Endothelial cell of umbilical vein (primary cell): ENCODE results near the gene MALRD1. TPM values are rescaled to one million over a fixed set of nuclear protein-coding genes. Genes with fewer than 3 reads are reported as not detected.

Experiments
- BruUV-seq: library from RNA; stranded (reverse); fragments of 400-500 nt; replicated peaks from 2 replicates; lab custom pipeline; 2021; lab: Mats Ljungman, UMichigan
- CTCF ChIA-PET: fragments of 300-600, 350-600 bp; sonication (Branson Sonifier 250); formaldehyde crosslinking; loops from one replicate; lab custom pipeline; 2021; ENCODE audit warnings: antibody characterized with exemption, inconsistent platforms; lab: Charles Lee
- POLR2A ChIA-PET: fragments of 300-600, 350-600 bp; sonication (Branson Sonifier 250); formaldehyde crosslinking; loops from one replicate; lab custom pipeline; 2021; ENCODE audit warnings: antibody characterized with exemption, inconsistent platforms; lab: Charles Lee
- DNase-seq: peaks from one replicate; pipeline ENCODE4 v3.0.0-alpha.2; 2011; ENCODE audit warnings: low read depth, low spot score
- FAIRE-seq: peaks from 2 replicates; lab custom pipeline; 2011; peaks lifted over from hg19 to GRCh38; lab: Jason Lieb, UNC
- H2AFZ ChIP-seq: 2 replicates; pipeline ENCODE4 v1.6.0; 2012; ENCODE audit warnings: low read depth, low read length, control low read depth, inconsistent platforms
- H3K27ac ChIP-seq: 2 replicates; pipeline ENCODE4 v1.5.1; 2011; ENCODE audit warnings: low read depth, mild to moderate bottlenecking, control low read depth, low read length, moderate library complexity; ENCODE audit not compliant: insufficient read depth
- H3K27me3 ChIP-seq, 2 experiments: 2 replicates each; pipeline versions ENCODE4 v1.6.0 to v1.6.1; 2011; ENCODE audit warnings: low read length in 2 of 2, mixed read lengths in 1 of 2; ENCODE audit not compliant: control insufficient read depth in 2 of 2, insufficient read depth in 2 of 2
- H3K36me3 ChIP-seq, 2 experiments: 2 replicates in 1 of 2; 3 replicates in 1 of 2; pipeline ENCODE4 v1.5.1; 2011; ENCODE audit warnings: low read length in 2 of 2, mild to moderate bottlenecking in 1 of 2, moderate library complexity in 1 of 2; ENCODE audit not compliant: control insufficient read depth in 2 of 2, insufficient read depth in 2 of 2; ENCODE audit errors: extremely low read depth in 1 of 2
- H3K4me1 ChIP-seq: 3 replicates; pipeline ENCODE4 v1.5.1; 2011; ENCODE audit warnings: mild to moderate bottlenecking, low read length; ENCODE audit not compliant: control insufficient read depth, insufficient read depth; ENCODE audit errors: extremely low read depth
- H3K4me2 ChIP-seq: 2 replicates; pipeline ENCODE4 v1.6.1; 2011; ENCODE audit warnings: low read length, control low read depth, mixed read lengths; ENCODE audit not compliant: insufficient read depth
- H3K4me3 ChIP-seq, 3 experiments: fragments of 200-600 bp in 1 of 3; sonication (generic), shearing (Covaris generic) in 1 of 3; replicated peaks in 1 of 3; 2 replicates each; pipeline ENCODE4 v1.5.1; 2011 to 2016; ENCODE audit warnings: control low read depth in 3 of 3, low read length in 3 of 3, mild to moderate bottlenecking in 2 of 3, inconsistent platforms in 1 of 3, low read depth in 1 of 3, moderate library complexity in 1 of 3; ENCODE audit not compliant: insufficient read depth in 1 of 3
- H3K79me2 ChIP-seq: 2 replicates; pipeline ENCODE4 v1.6.0; 2012; ENCODE audit warnings: low read length, inconsistent platforms; ENCODE audit not compliant: control insufficient read depth, insufficient read depth
- H3K9ac ChIP-seq: replicated peaks from 2 replicates; pipeline ENCODE3; 2011; ENCODE audit warnings: low read length, control low read depth; ENCODE audit not compliant: insufficient read depth; ENCODE audit errors: extremely low read depth
- H3K9me1 ChIP-seq: replicated peaks from 3 replicates; pipeline ENCODE4 v1.6.0; 2011; ENCODE audit warnings: mild to moderate bottlenecking, low read length; ENCODE audit not compliant: control insufficient read depth, insufficient read depth; ENCODE audit errors: extremely low read depth
- H3K9me3 ChIP-seq: replicated peaks from 2 replicates; pipeline ENCODE4 v1.5.1; 2012; ENCODE audit warnings: low read length, inconsistent platforms; ENCODE audit not compliant: control insufficient read depth, insufficient read depth
- H4K20me1 ChIP-seq: replicated peaks from 2 replicates; pipeline ENCODE3; 2011; ENCODE audit warnings: mild to moderate bottlenecking, low read length; ENCODE audit not compliant: control insufficient read depth, insufficient read depth; ENCODE audit errors: extremely low read depth
- EZH2 ChIP-seq: IDR thresholded peaks from 2 replicates; pipeline ENCODE4 v1.6.1; 2012; ENCODE audit warnings: borderline replicate concordance, low read depth, mild to moderate bottlenecking, moderate library complexity, low read length, inconsistent platforms; ENCODE audit not compliant: severe bottlenecking
- FOS ChIP-seq: IDR thresholded peaks from 2 replicates; pipeline ENCODE4 v1.6.1; 2011; ENCODE audit warnings: mild to moderate bottlenecking, low read length, moderate library complexity, borderline replicate concordance; ENCODE audit not compliant: insufficient read depth
- GATA2 ChIP-seq: IDR thresholded peaks from 2 replicates; pipeline ENCODE4 v1.7.0; 2011; ENCODE audit warnings: low read depth, mild to moderate bottlenecking, moderate library complexity, mixed read lengths, low read length; ENCODE audit not compliant: insufficient read length, insufficient read depth
- JUN ChIP-seq: IDR thresholded peaks from 2 replicates; pipeline ENCODE4 v1.6.1; 2011; ENCODE audit warnings: borderline replicate concordance, low read depth; ENCODE audit not compliant: insufficient read length, insufficient read depth
- MYC ChIP-seq: IDR thresholded peaks from one replicate; pipeline ENCODE4 v1.6.1; 2011; ENCODE audit warnings: mild to moderate bottlenecking, low read depth, low read length
- POLR2A ChIP-seq: IDR thresholded peaks from 2 replicates; pipeline ENCODE4 v1.6.1; 2012; ENCODE audit warnings: low read depth, mild to moderate bottlenecking, control low read depth, low read length
- POLR2AphosphoS5 ChIP-seq: IDR thresholded peaks from 2 replicates; pipeline ENCODE4 v1.6.1; 2012; ENCODE audit warnings: low read depth, mild to moderate bottlenecking, control low read depth, low read length, moderate library complexity; ENCODE audit not compliant: insufficient read depth
- dilution Hi-C: fragments of 300-500 bp; cut with MboI; formaldehyde crosslinking; loops from one replicate; pipeline ENCODE4 v1.15.0; 2019; ENCODE audit warnings: low sequenced_read_pairs; ENCODE audit not compliant: extremely low pct_ligation_motif_present
- intact Hi-C: fragments of 100-400 bp; cut with micrococcal nuclease; formaldehyde crosslinking; loops from one replicate; pipeline ENCODE4 v1.10.0; 2022
- polyA plus RNA-seq, 4 experiments: library from polyadenylated mRNA; depleted of rRNA in 3 of 4; stranded (reverse) in 3 of 4; unstranded in 1 of 4; fragments of >200 nt; gene quantifications; 2 replicates each; pipeline versions ENCODE4 v1.2.1 to v1.2.3, GENCODE V29; 2011 to 2012; ENCODE audit warnings: missing spikeins in 1 of 4
- total RNA-seq: library from RNA; stranded (reverse); gene quantifications from 2 replicates; pipeline ENCODE4 v1.2.3, GENCODE V29; 2021
- TF ChIP-seq, protein P1 (sequence below): IDR thresholded peaks from 2 replicates; pipeline ENCODE4 v1.6.1; 2011; ENCODE audit not compliant: insufficient read depth, insufficient read length
- TF ChIP-seq, protein P2 (sequence below), 2 donors: IDR thresholded peaks; 1 replicate in 1 of 2; 2 replicates in 1 of 2; pipeline ENCODE4 v1.5.1; 2011; ENCODE audit warnings: low read length in 2 of 2, mild to moderate bottlenecking in 2 of 2, moderate library complexity in 2 of 2, control low read depth in 1 of 2, inconsistent platforms in 1 of 2, low read depth in 1 of 2; ENCODE audit not compliant: insufficient read depth in 1 of 2; ENCODE audit errors: extremely low read depth in 1 of 2

MALRD1 gene
- total and polyA plus RNA-seq, 2 donors (not counting 3 experiments of a cell fraction or from before 2014, with no cell fraction given): not detected

DNA sequence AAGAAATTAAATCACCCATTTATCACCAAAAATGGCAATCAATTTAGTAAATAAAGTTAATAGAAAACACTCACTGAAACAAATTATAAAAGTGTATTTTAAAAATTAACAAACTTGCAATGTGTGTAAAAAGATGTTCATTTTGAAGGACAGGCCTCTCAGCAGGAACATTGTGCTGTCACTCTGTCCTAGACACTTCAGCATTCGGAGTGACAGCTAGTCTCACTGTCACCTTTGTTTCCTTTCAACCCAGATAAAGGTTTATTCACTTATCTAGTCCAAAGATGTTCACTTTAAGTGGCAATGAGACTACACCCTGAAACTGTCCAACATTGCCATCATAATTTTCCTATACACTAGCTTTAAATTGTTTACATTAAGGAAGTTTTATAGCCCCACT lies 675.7 kb downstream of the MALRD1 start:
- dilution Hi-C loops (no loop called here), intact Hi-C loops (no loop called here)
- POLR2A ChIA-PET: no interaction called here
- TF ChIP-seq MYC (no peak), EZH2 (no peak), FOS (no peak), POLR2AphosphoS5 (no peak), POLR2A (no peak), JUN (no peak), GATA2 (no peak)
- TF ChIP-seq, protein P1, sequence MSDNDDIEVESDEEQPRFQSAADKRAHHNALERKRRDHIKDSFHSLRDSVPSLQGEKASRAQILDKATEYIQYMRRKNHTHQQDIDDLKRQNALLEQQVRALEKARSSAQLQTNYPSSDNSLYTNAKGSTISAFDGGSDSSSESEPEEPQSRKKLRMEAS: no peak
- TF ChIP-seq, protein P2, sequence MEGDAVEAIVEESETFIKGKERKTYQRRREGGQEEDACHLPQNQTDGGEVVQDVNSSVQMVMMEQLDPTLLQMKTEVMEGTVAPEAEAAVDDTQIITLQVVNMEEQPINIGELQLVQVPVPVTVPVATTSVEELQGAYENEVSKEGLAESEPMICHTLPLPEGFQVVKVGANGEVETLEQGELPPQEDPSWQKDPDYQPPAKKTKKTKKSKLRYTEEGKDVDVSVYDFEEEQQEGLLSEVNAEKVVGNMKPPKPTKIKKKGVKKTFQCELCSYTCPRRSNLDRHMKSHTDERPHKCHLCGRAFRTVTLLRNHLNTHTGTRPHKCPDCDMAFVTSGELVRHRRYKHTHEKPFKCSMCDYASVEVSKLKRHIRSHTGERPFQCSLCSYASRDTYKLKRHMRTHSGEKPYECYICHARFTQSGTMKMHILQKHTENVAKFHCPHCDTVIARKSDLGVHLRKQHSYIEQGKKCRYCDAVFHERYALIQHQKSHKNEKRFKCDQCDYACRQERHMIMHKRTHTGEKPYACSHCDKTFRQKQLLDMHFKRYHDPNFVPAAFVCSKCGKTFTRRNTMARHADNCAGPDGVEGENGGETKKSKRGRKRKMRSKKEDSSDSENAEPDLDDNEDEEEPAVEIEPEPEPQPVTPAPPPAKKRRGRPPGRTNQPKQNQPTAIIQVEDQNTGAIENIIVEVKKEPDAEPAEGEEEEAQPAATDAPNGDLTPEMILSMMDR (IDR thresholded peaks at IDR 0.05; ENCODE audit: extremely low read depth in 1 of 2, insufficient read depth in 1 of 2, low read depth in 1 of 2, low read length in 2 of 2): no peak
- DNase-seq (no peak), FAIRE-seq (no peak)
- no peaks in the 10 kb centered on the region for H3K36me3 ChIP-seq
- BruUV-seq: no TSS peak
- H2AFZ ChIP-seq: no peak overlapping the region
- no peaks in the 10 kb centered on the region for H3K79me2 ChIP-seq
- H3K9me3 ChIP-seq: peaks cover 1% of the 10 kb centered on the region
- H3K9me1 ChIP-seq: no peaks in the 10 kb centered on the region
- H3K4me2 ChIP-seq: no peak overlapping the region
- H3K4me1 ChIP-seq: no peaks in the 10 kb centered on the region
- CTCF ChIA-PET: no interaction called here
- no peak overlapping the region for H3K27ac ChIP-seq
- no peak overlapping the region for H3K4me3 ChIP-seq
- H4K20me1 ChIP-seq: no peaks in the 10 kb centered on the region
- no peaks in the 10 kb centered on the region for H3K27me3 ChIP-seq
- no peak overlapping the region for H3K9ac ChIP-seq
